ENCODE results near the gene SFRP5.

DNA sequence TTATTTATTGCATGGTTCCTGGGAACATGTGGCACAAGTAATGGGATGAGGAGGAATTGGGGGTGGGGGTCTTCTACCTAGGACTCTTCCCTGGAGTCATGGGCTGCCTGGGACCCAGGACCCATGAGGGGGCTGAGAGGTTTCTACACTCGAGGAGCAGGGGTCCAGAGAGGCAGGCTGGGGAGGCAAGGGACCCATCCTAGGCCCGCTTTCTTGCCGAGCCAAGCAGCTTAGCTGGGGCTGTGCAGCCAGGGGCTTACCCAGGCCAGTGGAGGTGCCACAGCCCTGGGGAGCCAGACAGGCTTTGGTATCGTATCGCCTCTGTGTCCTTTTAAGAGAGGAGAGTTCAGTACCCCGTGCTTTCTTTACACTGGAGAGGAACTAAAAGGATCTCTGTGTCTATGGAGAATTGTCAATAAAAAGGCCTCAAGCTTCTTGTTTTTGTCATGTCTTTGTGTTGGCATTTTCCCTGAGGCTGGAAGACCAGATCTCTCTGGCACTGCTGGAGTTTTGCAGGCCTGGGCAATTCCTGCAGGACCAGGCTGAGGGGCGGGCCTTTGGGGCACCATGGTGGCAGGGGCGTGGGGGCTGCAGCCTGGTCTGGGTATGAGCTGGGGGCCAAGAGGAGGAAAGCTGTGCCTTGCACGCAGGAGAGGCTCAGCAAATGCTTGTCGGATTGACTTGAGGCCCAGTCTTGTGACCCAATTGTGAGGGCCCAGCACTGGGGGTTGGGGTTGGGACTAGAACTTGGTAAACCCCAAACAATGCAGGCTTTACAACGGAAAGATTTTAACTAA is 11.1 kb downstream of the SFRP5 start:
- TF ChIP-seq CTCF (IDR thresholded peaks at IDR 0.05) (no peak), POLR2A (IDR thresholded peaks at IDR 0.05) (no peak), POLR2AphosphoS5 (IDR thresholded peaks at IDR 0.05; ENCODE audit: insufficient read depth in 1 of 2, low read depth in 1 of 2) (no peak)

Measured in vagina (tissue), 2 donors.